BLaER1 treated with 17β-estradiol and CSF1 and Interleukin-3, amounts not matched to agents 10 nM and 100 nM (cell line): Measurements from ENCODE around the gene NUMB.

Experiments
- H3K27ac ChIP-seq, 11 experiments: shearing (Covaris generic); formaldehyde crosslinking; 2 replicates each; pipeline ENCODE4 v1.8.1; 2022
- H3K27me3 ChIP-seq, 11 experiments: shearing (Covaris generic); formaldehyde crosslinking; 2 replicates each; pipeline ENCODE4 v1.8.1; 2022
- H3K36me3 ChIP-seq, 11 experiments: shearing (Covaris generic); formaldehyde crosslinking; 2 replicates each; pipeline ENCODE4 v1.8.1; 2022
- H3K4me1 ChIP-seq, 10 experiments: shearing (Covaris generic); formaldehyde crosslinking; 2 replicates each; pipeline ENCODE4 v1.8.1; 2022
- H3K4me2 ChIP-seq, 11 experiments: shearing (Covaris generic); formaldehyde crosslinking; 2 replicates each; pipeline ENCODE4 v1.8.1; 2022
- H3K4me3 ChIP-seq, 10 experiments: shearing (Covaris generic); formaldehyde crosslinking; 2 replicates each; pipeline ENCODE4 v1.8.1; 2022
- H3K9ac ChIP-seq, 11 experiments: shearing (Covaris generic); formaldehyde crosslinking; 2 replicates each; pipeline ENCODE4 v1.8.1; 2022
- H3K9me3 ChIP-seq, 11 experiments: shearing (Covaris generic); formaldehyde crosslinking; replicated peaks in 1 of 11; 2 replicates each; pipeline ENCODE4 v1.8.1; 2022
- H4K20me1 ChIP-seq, 11 experiments: shearing (Covaris generic); formaldehyde crosslinking; 2 replicates each; pipeline ENCODE4 v1.8.1; 2022
- Cebpa-rat ChIP-seq, 11 experiments: shearing (Covaris generic); IDR thresholded peaks; 2 replicates each; pipeline ENCODE4 v1.8.1; 2022

NUMB gene

DNA sequence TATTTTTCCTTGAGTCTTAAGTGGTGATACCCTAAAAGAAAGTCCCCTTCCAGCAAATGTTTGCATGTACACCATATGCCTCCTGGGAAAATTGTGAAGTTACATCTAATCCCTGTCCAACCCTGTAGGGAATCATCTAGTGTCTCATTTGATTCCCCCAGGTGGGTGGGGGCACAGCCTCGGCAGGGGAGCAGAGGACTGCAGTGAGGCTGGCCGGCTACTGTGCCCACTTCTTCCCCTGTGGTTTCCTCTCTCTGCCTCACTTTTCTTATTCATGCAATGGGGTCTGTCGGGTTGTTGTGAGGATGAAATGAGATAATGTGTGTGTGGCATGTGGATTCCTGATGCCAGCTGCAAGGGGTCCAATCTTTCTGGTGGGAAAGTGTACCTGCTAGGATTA lies 215.0 kb downstream of the NUMB start:
- Histone ChIP-seq H3K4me2 (peak overlapping the region; percentile 73 to 98 (median 92)), H3K27ac (no peak overlapping the region), H3K36me3 (no peaks in the 10 kb centered on the region), H3K27me3 (peaks cover 40 to 94% (median 86%) of the 10 kb centered on the region in 11 experiments), H3K4me1 (peaks cover 92 to 100% (median 98%) of the 10 kb centered on the region in 10 experiments), H3K4me3 (peak overlapping the region in 1 of 10 experiments; percentile 30; a peak in 1 of 20 replicates), H3K9ac (no peak overlapping the region), H4K20me1 (peaks cover 0 to 41% (median 17%) of the 10 kb centered on the region in 11 experiments; a peak in 18 of 22 replicates), H3K9me3 (no peaks in the 10 kb centered on the region)
- no peak for TF ChIP-seq Cebpa-rat (IDR thresholded peaks at IDR 0.05)

GRCh38 chr14:73242357-73242901 lies 215.9 kb downstream of the NUMB start:
- H3K4me1 ChIP-seq, result peaks cover 92 to 100% (median 98%) of the 10 kb centered on the region in 10 experiments

DNA sequence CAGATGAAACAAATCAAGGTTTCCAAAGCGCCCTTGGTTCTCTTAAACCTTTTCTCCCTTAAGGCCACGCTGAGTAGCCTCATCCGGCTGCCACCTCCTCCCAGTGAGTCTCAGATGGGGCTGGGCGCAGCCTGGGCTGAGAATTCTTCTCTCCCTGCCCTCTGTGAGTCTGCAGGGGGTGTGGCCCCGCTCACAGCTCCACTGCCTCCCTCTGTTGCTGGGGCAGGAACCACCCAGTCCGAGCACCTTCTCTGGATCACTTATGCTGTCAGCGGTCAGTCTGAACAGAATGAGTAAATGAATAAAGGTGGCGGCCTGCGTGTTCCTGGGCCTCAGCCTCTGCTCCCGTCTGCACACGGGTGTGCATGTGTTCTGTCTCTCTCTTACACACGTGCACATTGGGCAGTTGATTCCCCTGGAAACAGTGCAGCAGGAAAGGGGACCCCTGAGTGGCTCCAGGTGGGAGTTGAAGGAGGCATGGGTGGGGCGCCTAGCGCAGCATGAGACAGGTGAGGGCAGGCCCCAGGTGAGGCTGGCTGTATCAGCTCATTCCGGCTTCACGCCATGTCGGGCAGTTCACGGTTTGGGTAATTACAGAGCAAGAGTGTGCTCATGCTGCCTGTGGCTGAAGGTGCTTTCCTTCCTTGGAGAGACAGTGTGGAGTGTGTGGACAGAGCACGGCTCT lies 216.7 kb downstream of the NUMB start:
- H3K9ac ChIP-seq, result peak overlapping the region in 3 of 11 experiments; percentile 1 to 44 (median 11); a peak in 2 of 22 replicates
- H3K27ac ChIP-seq, result peak overlapping the region in 4 of 11 experiments; percentile 14 to 27 (median 21); a peak in 3 of 22 replicates

More at GRCh38 chr14:73242357-73242901, 215.9 kb downstream of the NUMB start:
- peaks cover 49 to 98% (median 91%) of the 10 kb centered on the region in 11 experiments for H3K27me3 ChIP-seq
- H3K4me2 ChIP-seq, result peak overlapping the region; percentile 73 to 98 (median 92)
- H3K27ac ChIP-seq, result peak overlapping the region in 5 of 11 experiments; percentile 6 to 20 (median 17); a peak in 5 of 22 replicates
- peaks cover 0 to 50% (median 27%) of the 10 kb centered on the region in 11 experiments; a peak in 18 of 22 replicates for H4K20me1 ChIP-seq
- H3K9ac ChIP-seq, result peak overlapping the region in 5 of 11 experiments; percentile 11 to 50 (median 18); a peak in 5 of 22 replicates
- no peak for TF ChIP-seq Cebpa-rat (IDR thresholded peaks at IDR 0.05)
- no peaks in the 10 kb centered on the region for H3K36me3 ChIP-seq
- peak overlapping the region in 2 of 10 experiments; percentile 6 to 30; a peak in 3 of 20 replicates for H3K4me3 ChIP-seq
- H3K9me3 ChIP-seq, result no peaks in the 10 kb centered on the region

GRCh38 chr14:73240816-73241480 lies 217.4 kb downstream of the NUMB start:
- peak overlapping the region in 3 of 11 experiments; percentile 3 to 27 (median 22); a peak in 1 of 22 replicates for H3K27ac ChIP-seq
- TF ChIP-seq Cebpa-rat (IDR thresholded peaks at IDR 0.05), result no peak
- H3K9me3 ChIP-seq, result no peaks in the 10 kb centered on the region
- peaks cover 90 to 100% (median 97%) of the 10 kb centered on the region in 10 experiments for H3K4me1 ChIP-seq
- H3K9ac ChIP-seq, result peak overlapping the region in 4 of 11 experiments; percentile 1 to 44 (median 7); a peak in 1 of 22 replicates
- peaks cover 0 to 60% (median 35%) of the 10 kb centered on the region in 11 experiments; a peak in 18 of 22 replicates for H4K20me1 ChIP-seq
- H3K27me3 ChIP-seq, result peaks cover 64 to 98% (median 91%) of the 10 kb centered on the region in 11 experiments
- H3K4me2 ChIP-seq, result peak overlapping the region; percentile 73 to 98 (median 92)
- no peaks in the 10 kb centered on the region for H3K36me3 ChIP-seq
- H3K4me3 ChIP-seq, result peak overlapping the region in 3 of 10 experiments; percentile 5 to 49 (median 11); a peak in 4 of 20 replicates

More for the DNA sequence above, 216.7 kb downstream of the NUMB start:
- Histone ChIP-seq H3K36me3 (no peaks in the 10 kb centered on the region), H4K20me1 (peaks cover 0 to 56% (median 33%) of the 10 kb centered on the region in 11 experiments; a peak in 18 of 22 replicates), H3K4me3 (peak overlapping the region in 2 of 10 experiments; percentile 11 to 49; a peak in 3 of 20 replicates), H3K27me3 (peaks cover 57 to 98% (median 91%) of the 10 kb centered on the region in 11 experiments), H3K4me2 (peak overlapping the region; percentile 73 to 98 (median 92)), H3K9me3 (no peaks in the 10 kb centered on the region), H3K4me1 (peaks cover 92 to 100% (median 98%) of the 10 kb centered on the region in 10 experiments)
- no peak for TF ChIP-seq Cebpa-rat (IDR thresholded peaks at IDR 0.05)

GRCh38 chr14:73239393-73240241 lies 218.7 kb downstream of the NUMB start:
- TF ChIP-seq Cebpa-rat (IDR thresholded peaks at IDR 0.05), result no peak
- H3K4me2 ChIP-seq, result peak overlapping the region; percentile 73 to 98 (median 92)
- H3K36me3 ChIP-seq, result no peaks in the 10 kb centered on the region
- no peak overlapping the region for H3K9ac ChIP-seq
- H3K27ac ChIP-seq, result no peak overlapping the region
- no peaks in the 10 kb centered on the region for H3K9me3 ChIP-seq
- peaks cover 0 to 57% (median 44%) of the 10 kb centered on the region in 11 experiments; a peak in 18 of 22 replicates for H4K20me1 ChIP-seq
- H3K4me1 ChIP-seq, result peaks cover 83 to 96% (median 91%) of the 10 kb centered on the region in 10 experiments
- peaks cover 71 to 98% (median 91%) of the 10 kb centered on the region in 11 experiments for H3K27me3 ChIP-seq
- peak overlapping the region in 7 of 10 experiments; percentile 9 to 53 (median 15); a peak in 8 of 20 replicates for H3K4me3 ChIP-seq

DNA sequence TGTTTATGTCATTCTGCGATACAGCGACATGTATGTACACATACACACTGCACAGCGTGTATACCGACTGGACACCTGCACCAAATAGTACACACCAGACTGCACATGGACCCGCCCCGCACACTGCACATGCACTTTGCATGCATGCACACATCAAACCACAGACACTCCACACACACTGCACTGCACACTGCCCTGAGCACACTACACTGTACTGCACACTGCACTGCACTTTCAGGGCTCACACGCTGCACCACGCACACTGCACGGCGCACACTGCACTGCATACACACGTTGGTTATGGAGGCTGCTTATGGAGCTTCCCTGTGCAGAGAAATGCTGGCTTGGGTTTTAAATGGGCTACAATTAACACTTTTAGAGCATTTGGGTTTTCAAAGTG lies 219.4 kb downstream of the NUMB start:
- peaks cover 79 to 89% (median 84%) of the 10 kb centered on the region in 10 experiments for H3K4me1 ChIP-seq
- peak overlapping the region in 6 of 11 experiments; percentile 77 to 98 (median 94); a peak in 10 of 22 replicates for H3K4me2 ChIP-seq
- no peaks in the 10 kb centered on the region for H3K36me3 ChIP-seq
- peaks cover 0 to 56% (median 44%) of the 10 kb centered on the region in 11 experiments; a peak in 18 of 22 replicates for H4K20me1 ChIP-seq
- no peak for TF ChIP-seq Cebpa-rat (IDR thresholded peaks at IDR 0.05)
- H3K27me3 ChIP-seq, result peaks cover 71 to 98% (median 91%) of the 10 kb centered on the region in 11 experiments
- H3K4me3 ChIP-seq, result no peak overlapping the region
- H3K27ac ChIP-seq, result no peak overlapping the region
- H3K9me3 ChIP-seq, result no peaks in the 10 kb centered on the region
- H3K9ac ChIP-seq, result no peak overlapping the region

GRCh38 chr14:73238424-73238852 lies 219.9 kb downstream of the NUMB start:
- TF ChIP-seq Cebpa-rat (IDR thresholded peaks at IDR 0.05), result no peak
- Histone ChIP-seq H3K4me1 (peaks cover 74 to 84% (median 79%) of the 10 kb centered on the region in 10 experiments), H3K9me3 (no peaks in the 10 kb centered on the region), H4K20me1 (peaks cover 0 to 59% (median 44%) of the 10 kb centered on the region in 11 experiments; a peak in 18 of 22 replicates), H3K9ac (peak overlapping the region in 2 of 11 experiments; percentile 33 to 58; a peak in 3 of 22 replicates), H3K27ac (no peak overlapping the region), H3K4me3 (peak overlapping the region in 8 of 10 experiments; percentile 32 to 67 (median 52); a peak in 11 of 20 replicates), H3K4me2 (peak overlapping the region; percentile 72 to 98 (median 92)), H3K27me3 (peaks cover 73 to 98% (median 91%) of the 10 kb centered on the region in 11 experiments), H3K36me3 (no peaks in the 10 kb centered on the region)
